Measurements from ENCODE around the gene UQCRC1.

Gene UQCRC1

GRCh38 chr3:48569808-48570450 is 39.5 kb downstream of the UQCRC1 start:
- no peak for DNase-seq

GRCh38 chr3:48569400-48569799 is 40.0 kb downstream of the UQCRC1 start:
- DNase-seq: no peak

DNA sequence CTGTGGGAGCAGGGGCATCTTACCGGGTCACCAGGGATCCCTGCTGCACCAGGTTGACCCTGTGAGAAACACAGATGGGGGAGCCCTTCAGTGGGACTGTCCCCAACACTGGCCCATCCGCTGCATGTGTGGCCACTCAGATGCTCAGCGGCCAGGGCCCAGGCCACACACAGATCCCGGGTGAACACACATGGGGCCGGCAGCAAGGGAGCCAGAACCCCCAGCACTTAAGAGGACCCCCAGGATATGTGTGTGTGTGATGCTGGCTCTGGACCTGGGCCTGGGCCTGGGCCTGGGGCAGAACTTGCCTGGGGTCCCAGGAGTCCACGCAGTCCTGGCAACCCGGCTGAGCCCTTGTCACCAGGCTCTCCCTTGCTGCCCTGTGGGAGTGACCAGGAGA is 41.0 kb downstream of the UQCRC1 start:
- DNase-seq: no peak

GRCh38 chr3:48567500-48567899 is 41.9 kb downstream of the UQCRC1 start:
- DNase-seq: no peak

DNA sequence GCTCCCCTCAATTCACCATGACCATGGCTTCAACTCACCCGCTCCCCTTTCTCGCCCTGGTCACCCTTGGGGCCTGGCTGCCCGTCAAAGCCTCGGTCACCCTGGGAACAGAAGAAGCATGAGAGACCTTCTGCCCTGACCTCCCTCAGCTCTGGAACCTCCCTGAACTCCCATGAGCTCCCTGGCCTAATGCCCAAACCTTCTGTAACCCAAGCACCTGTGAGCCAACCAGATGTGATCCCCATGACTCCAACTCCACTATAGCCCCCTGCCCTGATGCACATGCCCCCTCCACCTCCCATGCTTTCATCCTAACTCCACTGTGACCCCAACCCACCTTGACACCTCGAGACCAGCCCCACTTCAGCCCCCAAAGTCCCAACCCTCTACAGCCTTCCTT is 42.4 kb downstream of the UQCRC1 start:
- DNase-seq: no peak

- DNase-seq: no peak
These were observed 43.1 kb downstream of the UQCRC1 start for GRCh38 chr3:48566401-48566760.

GRCh38 chr3:48565591-48566400 is 43.6 kb downstream of the UQCRC1 start:
- no peak for DNase-seq

GRCh38 chr3:48565186-48565585 is 44.3 kb downstream of the UQCRC1 start:
- no peak for DNase-seq

GRCh38 chr3:48564667-48565066 is 44.8 kb downstream of the UQCRC1 start:
- DNase-seq: no peak

- no peak for DNase-seq
These were observed 45.4 kb downstream of the UQCRC1 start for GRCh38 chr3:48564022-48564421.

DNA sequence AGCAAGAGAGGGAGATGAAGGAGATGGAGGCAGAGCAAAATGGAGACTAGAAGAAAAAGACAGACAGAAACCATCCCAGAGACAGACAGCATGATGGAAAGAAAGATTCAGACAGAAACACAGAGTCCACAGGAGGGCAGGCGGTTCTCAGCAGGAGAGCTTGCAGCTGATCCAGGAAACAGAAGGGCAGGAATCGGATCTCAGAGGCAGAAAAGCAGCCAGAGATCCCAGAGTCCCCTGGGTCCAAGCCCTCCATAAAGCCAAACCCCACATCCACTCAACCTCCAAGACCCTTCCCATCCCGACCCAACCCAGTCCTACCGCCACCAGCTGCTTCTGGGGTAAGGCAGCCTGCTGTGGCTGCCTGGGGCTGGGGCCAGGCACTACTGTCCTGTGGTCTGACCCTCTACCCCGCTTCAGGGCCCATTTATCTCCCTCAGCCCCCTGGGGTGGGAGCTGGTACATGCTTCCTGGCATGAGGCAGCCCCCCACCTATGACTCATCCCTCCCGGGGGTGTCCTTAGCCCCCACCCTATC is 46.0 kb downstream of the UQCRC1 start, which contains the start of gene UCN2:
TSS of gene UCN2 (minus strand) at position 400 of the 537 bp plus-strand sequence. CDS start 657 bp downstream, outside the sequence.
- no peak for DNase-seq

- no peak for DNase-seq
These were observed 46.9 kb downstream of the UQCRC1 start for GRCh38 chr3:48562367-48563095.

DNA sequence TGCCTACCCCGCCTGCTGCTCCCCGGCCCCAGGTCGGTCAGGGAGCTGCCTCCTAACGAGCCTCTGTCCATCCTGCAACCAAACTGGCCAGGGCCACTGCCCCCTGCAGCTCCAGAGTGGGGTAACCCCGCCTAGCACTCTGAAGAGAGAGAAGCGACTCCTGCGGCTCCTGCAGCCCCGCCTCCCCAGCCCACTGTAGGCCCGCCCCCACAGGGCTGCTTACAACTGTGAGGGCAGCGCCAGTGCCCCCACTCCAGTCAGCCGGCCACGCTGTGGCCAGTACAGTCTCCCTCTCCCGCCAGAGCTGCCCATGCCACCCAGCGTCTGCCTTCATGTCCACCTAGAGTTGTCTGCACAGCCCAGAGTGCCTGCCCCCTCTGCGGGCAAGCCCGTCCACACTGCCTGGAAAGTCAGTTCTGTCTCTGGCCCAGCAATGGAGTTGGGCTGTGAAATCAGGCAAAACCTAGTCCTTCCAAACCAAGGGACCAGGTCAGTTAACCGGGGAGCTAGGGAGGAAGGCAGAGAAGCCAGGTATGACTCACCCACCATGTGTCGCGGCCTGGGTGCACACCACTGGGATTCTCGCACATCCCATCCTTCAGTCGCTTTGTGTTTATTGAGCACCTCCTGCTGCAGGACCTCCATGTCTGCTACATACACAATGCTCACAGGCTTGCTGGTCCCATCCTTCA is 48.3 kb downstream of the UQCRC1 start:
- DNase-seq: no peak

GRCh38 chr3:48560648-48561018 is 48.8 kb downstream of the UQCRC1 start:
- no peak for DNase-seq

GRCh38 chr3:48558493-48559134 is 50.8 kb downstream of the UQCRC1 start:
- DNase-seq: no peak

DNA sequence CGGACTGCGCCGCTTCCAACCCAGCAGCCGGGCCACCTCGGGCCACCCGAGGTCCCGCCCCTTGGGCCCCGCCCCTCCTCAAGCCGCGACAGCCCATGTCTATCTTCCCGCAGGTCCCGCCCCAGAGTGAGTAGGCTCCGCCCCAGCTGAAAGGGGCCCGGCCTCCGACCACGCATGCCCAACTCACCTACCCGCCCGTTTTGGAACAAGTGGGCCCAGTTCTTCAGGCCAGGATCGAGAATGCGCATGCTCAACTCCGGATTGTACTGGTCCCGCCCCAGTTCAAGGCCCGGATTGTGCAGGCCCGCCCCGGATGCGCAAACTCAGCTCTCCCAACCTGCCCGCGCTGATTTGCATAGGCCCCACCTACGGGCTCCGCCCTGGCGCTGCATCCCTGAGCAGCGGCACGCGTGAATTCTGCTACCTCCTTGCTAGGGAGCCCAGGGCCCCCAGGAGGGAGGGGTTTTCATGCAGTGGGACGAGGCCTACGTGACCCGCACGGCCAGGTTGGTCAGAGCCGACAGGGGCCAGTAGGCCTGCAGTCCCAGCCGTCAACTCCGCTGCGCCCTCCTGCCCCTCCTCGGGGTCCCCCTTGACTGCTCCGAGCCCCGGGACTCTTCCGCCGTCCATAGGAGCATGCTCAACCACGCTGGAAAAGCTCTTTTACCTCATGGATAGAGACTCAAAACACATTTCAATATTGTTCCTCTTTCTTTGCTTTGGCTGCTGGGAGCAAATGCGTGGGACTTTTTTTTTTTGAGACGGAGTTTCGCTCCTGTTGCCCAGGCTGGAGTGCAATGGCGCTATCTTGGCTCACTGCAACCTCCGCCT is 52.4 kb downstream of the UQCRC1 start, which contains the start of gene PFKFB4:
TSS of gene PFKFB4 (minus strand) at position 8 of the 831 bp plus-strand sequence. CDS start 26 bp downstream, outside the sequence.
- peak; percentile 88 for DNase-seq

GRCh38 chr3:48555949-48556795 is 53.3 kb downstream of the UQCRC1 start:
- no peak for DNase-seq

DNA sequence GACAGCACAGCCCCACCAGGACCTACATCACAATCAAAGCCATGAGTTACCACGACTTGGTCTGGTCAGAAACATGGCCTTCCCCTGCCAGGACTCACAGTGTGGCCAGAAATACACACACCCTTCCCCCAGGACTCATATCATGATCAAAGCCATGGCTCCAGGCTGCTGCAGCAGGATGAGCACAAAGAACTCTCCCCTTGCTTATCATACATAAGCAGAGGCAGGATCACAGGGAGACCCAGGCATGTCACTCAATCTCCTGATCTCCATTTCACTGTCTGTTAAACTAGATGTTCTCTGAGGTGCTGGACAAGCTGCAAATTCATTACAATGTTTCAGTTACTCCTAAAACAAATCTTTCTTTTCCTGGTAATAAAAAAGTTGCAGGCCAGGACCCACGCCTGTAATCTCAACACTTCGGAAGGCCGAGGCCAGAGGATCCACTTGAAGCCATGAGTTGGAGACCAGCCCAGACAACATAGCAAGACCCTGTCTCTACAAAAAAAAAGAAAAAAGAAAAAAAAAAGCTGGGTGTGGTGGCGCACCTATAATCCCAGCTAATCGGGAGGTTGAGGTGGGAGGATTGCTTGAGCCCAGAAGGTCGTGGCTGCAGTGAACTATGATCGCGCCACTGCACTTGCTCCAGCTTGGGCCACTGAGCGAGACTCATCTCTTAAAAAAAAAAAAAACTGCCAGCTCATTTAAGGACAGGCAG is 54.1 kb downstream of the UQCRC1 start:
- no peak for DNase-seq

Data from NCI-H1417 treated with DMSO at 0.1 percent for 48 hours (cell line).